ENCODE results near the gene GP1BB. TPM values are rescaled to one million over a fixed set of nuclear protein-coding genes. Genes with fewer than 3 reads are reported as not detected.

GP1BB gene
- total RNA-seq, 1 donor, result 1.8 TPM

DNA sequence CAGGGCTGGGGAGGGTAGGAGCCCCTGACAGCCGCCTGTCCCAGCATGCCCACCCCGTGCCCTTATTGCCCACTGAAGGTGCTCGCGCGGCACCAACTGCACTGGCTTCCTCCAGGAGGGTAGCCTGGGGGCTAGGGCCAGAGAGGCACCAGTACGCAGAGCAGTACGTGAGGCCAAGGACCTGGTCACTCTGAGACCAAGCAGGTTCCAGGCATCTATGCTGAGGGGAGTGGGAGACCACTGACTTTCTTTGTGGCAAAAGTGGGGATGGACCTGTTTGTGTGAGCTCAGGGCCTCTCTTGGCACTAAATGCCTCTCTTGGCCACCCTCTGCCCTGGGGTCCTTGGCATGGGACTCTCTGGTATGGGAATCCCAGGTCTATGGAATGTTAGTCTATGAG lies 10.8 kb downstream of the GP1BB start:
- Histone ChIP-seq H3K27me3 (ENCODE audit: insufficient read depth, low read length) (no peaks in the 10 kb centered on the region), H3K4me1 (ENCODE audit: insufficient read depth, low read length) (no peaks in the 10 kb centered on the region), H3K4me3 (ENCODE audit: insufficient read depth, low read length) (no peak overlapping the region), H2AFZ (ENCODE audit: low read length) (no peak overlapping the region), H3K9me3 (ENCODE audit: low read depth, low read length) (no peaks in the 10 kb centered on the region), H3K36me3 (ENCODE audit: insufficient read depth, low read length) (no peaks in the 10 kb centered on the region), H3K79me2 (ENCODE audit: insufficient read depth, low read length) (no peaks in the 10 kb centered on the region), H3K4me2 (ENCODE audit: insufficient read depth, low read length) (no peak overlapping the region), H3K27ac (ENCODE audit: low read depth, low read length) (no peak overlapping the region), H4K20me1 (ENCODE audit: insufficient read depth, low read length) (no peaks in the 10 kb centered on the region)
- TF ChIP-seq CTCF (IDR thresholded peaks at IDR 0.05; ENCODE audit: extremely low read depth, low read depth, low read length), result no peak
- DNase-seq (ENCODE audit: insufficient read length, low spot score, missing footprints), result no peak

DNA sequence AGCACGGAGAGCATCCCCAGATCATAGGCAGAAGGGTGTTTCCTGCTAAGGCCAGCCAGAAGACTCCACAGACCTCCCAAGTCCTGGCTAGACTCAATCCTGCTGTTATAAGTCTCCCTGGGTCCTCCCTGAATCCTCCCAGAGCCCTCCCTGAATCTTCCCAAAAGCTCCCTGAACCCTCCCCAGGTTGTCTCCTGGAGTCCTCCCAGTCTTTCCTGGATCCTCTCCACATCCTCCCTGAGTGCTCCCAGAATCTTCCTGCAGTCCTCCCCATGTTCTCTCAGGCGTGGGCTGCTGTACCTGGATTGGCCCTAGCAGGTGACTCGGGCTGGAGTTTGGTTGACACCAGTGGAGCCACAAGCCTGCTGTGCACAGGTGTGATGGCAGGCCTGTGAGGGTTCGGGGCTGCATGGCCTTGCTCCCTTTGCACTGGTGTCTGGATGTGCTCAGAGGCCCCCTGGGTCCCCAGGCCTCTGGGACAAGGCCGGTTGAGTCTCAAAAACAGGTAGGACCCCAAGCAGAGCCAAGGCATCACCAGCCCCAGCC lies 11.6 kb downstream of the GP1BB start:
- H3K36me3 ChIP-seq (ENCODE audit: insufficient read depth, low read length), result no peaks in the 10 kb centered on the region
- H3K4me2 ChIP-seq (ENCODE audit: insufficient read depth, low read length), result no peak overlapping the region
- no peak for TF ChIP-seq CTCF (IDR thresholded peaks at IDR 0.05; ENCODE audit: extremely low read depth, low read depth, low read length)
- H2AFZ ChIP-seq (ENCODE audit: low read length), result no peak overlapping the region
- no peak overlapping the region for H3K4me3 ChIP-seq (ENCODE audit: insufficient read depth, low read length)
- no peak for DNase-seq (ENCODE audit: insufficient read length, low spot score, missing footprints)
- no peaks in the 10 kb centered on the region for H3K4me1 ChIP-seq (ENCODE audit: insufficient read depth, low read length)
- H3K27me3 ChIP-seq (ENCODE audit: insufficient read depth, low read length), result no peaks in the 10 kb centered on the region
- H3K9me3 ChIP-seq (ENCODE audit: low read depth, low read length), result no peaks in the 10 kb centered on the region
- no peak overlapping the region for H3K27ac ChIP-seq (ENCODE audit: low read depth, low read length)
- H4K20me1 ChIP-seq (ENCODE audit: insufficient read depth, low read length), result no peaks in the 10 kb centered on the region
- no peaks in the 10 kb centered on the region for H3K79me2 ChIP-seq (ENCODE audit: insufficient read depth, low read length)

GRCh38 chr22:19735665-19736510 lies 12.5 kb downstream of the GP1BB start:
- Histone ChIP-seq H4K20me1 (ENCODE audit: insufficient read depth, low read length) (no peaks in the 10 kb centered on the region), H3K4me3 (ENCODE audit: insufficient read depth, low read length) (no peak overlapping the region), H3K9me3 (ENCODE audit: low read depth, low read length) (no peaks in the 10 kb centered on the region), H3K79me2 (ENCODE audit: insufficient read depth, low read length) (no peaks in the 10 kb centered on the region), H3K27me3 (ENCODE audit: insufficient read depth, low read length) (no peaks in the 10 kb centered on the region), H2AFZ (ENCODE audit: low read length) (no peak overlapping the region), H3K27ac (ENCODE audit: low read depth, low read length) (no peak overlapping the region), H3K36me3 (ENCODE audit: insufficient read depth, low read length) (no peaks in the 10 kb centered on the region), H3K4me1 (ENCODE audit: insufficient read depth, low read length) (no peaks in the 10 kb centered on the region), H3K4me2 (ENCODE audit: insufficient read depth, low read length) (no peak overlapping the region)
- no peak for DNase-seq (ENCODE audit: insufficient read length, low spot score, missing footprints)
- TF ChIP-seq CTCF (IDR thresholded peaks at IDR 0.05; ENCODE audit: extremely low read depth, low read depth, low read length), result no peak

DNA sequence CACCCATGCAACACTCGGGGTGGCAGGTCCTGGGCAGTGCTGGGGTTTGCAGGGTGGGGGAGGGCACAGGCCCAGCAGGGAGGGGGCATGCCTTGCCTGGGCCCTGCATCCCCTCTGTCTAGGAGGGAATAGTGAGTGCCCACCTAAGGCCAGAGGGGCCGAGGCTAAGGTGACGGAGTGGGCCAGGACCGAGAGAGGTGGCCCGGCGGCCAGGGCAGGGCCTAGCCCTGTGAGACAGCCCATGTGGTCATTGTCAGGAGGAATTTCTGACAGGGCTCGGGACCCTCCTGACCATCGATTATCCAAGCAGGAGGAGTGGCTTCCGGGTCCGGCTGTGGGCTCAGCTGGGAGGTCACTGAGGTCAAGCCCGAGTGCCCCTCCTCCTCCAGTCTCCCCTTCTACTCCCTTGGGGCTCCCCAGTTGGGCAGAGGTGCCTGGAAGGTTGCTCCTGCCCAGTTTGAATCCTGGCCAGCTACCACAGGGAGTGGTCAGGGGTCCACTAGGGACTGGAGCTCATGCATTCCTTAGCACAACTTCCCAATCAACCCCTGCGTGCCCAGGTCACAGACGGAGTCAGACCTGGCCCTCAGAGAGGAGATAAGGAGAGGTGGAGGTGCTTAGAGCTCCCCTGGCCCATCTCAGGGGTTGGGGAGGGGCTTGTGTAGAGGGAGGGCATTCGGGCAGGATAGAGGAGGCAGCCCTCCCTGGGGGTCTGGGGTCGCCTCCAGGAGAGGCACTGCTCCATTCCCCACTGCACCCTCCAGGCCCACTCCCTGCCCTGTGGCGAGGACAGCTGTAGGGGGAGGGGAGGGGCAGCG lies 14.7 kb downstream of the GP1BB start:
- no peak overlapping the region for H3K4me3 ChIP-seq (ENCODE audit: insufficient read depth, low read length)
- H3K27me3 ChIP-seq (ENCODE audit: insufficient read depth, low read length), result no peaks in the 10 kb centered on the region
- no peak overlapping the region for H3K4me2 ChIP-seq (ENCODE audit: insufficient read depth, low read length)
- H3K4me1 ChIP-seq (ENCODE audit: insufficient read depth, low read length), result no peaks in the 10 kb centered on the region
- H2AFZ ChIP-seq (ENCODE audit: low read length), result no peak overlapping the region
- H3K27ac ChIP-seq (ENCODE audit: low read depth, low read length), result no peak overlapping the region
- no peak for DNase-seq (ENCODE audit: insufficient read length, low spot score, missing footprints)
- H3K79me2 ChIP-seq (ENCODE audit: insufficient read depth, low read length), result no peaks in the 10 kb centered on the region
- H3K9me3 ChIP-seq (ENCODE audit: low read depth, low read length), result no peaks in the 10 kb centered on the region
- H4K20me1 ChIP-seq (ENCODE audit: insufficient read depth, low read length), result no peaks in the 10 kb centered on the region
- no peaks in the 10 kb centered on the region for H3K36me3 ChIP-seq (ENCODE audit: insufficient read depth, low read length)
- TF ChIP-seq CTCF (IDR thresholded peaks at IDR 0.05; ENCODE audit: extremely low read depth, low read depth, low read length), result no peak
